ENCODE measurements around the gene RPS16.

GRCh38 chr19:39433480-39434079 lies 2.2 kb downstream of the RPS16 start:
- TF ChIP-seq ZNF3 (CRISPR knock-in tag; IDR thresholded peaks at IDR 0.05) (no peak), POLR2AphosphoS5 (IDR thresholded peaks at IDR 0.05; ENCODE audit: low read depth, low read length) (no peak; the same call in 1 of the 2 replicates), GATAD2A (CRISPR knock-in tag; IDR thresholded peaks at IDR 0.05) (no peak), WIZ (CRISPR knock-in tag; IDR thresholded peaks at IDR 0.05) (no peak), CREB1 (IDR thresholded peaks at IDR 0.05) (no peak), CREB1 (CRISPR knock-in tag; IDR thresholded peaks at IDR 0.05) (no peak), E2F5 (CRISPR knock-in tag; conservative IDR thresholded peaks at IDR 0.05) (no peak), CTCF (CRISPR knock-in tag; IDR thresholded peaks at IDR 0.05) (no peak), NR3C1 (CRISPR knock-in tag; IDR thresholded peaks at IDR 0.05) (no peak), MAX (IDR thresholded peaks at IDR 0.05) (no peak), NFYC (CRISPR knock-in tag; IDR thresholded peaks at IDR 0.05) (no peak), ZNF614 (CRISPR knock-in tag; IDR thresholded peaks at IDR 0.05; ENCODE audit: borderline replicate concordance) (no peak), KLF13 (CRISPR knock-in tag; IDR thresholded peaks at IDR 0.05) (no peak), BCL6 (CRISPR knock-in tag; IDR thresholded peaks at IDR 0.05) (no peak)

Measured in HepG2 (cell line).